H4 (cell line): Measurements from ENCODE around the gene ATG14. TPM values are rescaled to one million over a fixed set of nuclear protein-coding genes. Genes with fewer than 3 reads are reported as not detected.

Source experiments
- DNase-seq: peaks from one replicate; pipeline ENCODE4 v3.0.0-alpha.2; 2015; ENCODE audit warnings: low spot score
- total RNA-seq: library from RNA; depleted of rRNA; stranded (reverse); fragments of >200 nt; shearing (Covaris generic); gene quantifications from 2 replicates; pipeline ENCODE4 v1.2.3, GENCODE V29; 2014

ATG14 gene
- total RNA-seq, 1 experiment from 2014 or later = 6.4 TPM

GRCh38 chr14:55387121-55387520 lies 24.5 kb downstream of the ATG14 start:
- DNase-seq = no peak

- no peak for DNase-seq
Measured at GRCh38 chr14:55386037-55386808, 25.4 kb downstream of the ATG14 start.

- no peak for DNase-seq
Measured at GRCh38 chr14:55384536-55384935, 27.1 kb downstream of the ATG14 start.

DNA sequence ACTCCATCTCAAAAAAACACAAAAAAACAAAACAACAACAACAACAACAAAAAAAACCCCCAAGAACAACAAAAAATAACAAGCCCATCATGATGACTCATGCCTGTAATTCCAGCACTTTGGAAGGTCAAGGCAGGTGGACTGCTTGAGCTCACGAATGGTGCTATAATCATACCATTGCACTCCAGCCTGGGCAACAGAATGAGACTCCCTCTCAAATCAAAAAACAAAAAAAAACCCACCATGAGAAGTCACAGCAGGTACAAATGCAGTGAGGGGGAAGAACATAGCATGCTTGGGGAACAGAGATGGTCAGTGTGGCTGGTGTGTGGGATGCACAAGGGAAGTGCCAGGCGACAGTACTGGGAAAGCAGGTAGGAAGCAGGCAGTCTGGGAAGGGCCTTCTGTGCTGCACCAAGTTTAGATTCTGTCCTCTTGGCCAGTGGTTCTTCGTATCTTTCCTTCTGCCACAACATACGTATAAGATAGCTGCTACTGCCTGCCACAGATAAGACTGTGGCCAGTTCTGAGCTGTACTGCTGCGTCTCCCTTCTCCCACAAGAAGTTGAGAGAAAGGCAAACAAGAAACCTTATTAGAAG lies 28.0 kb downstream of the ATG14 start:
- DNase-seq = no peak

- peak; percentile 86 for DNase-seq
Measured at GRCh38 chr14:55383056-55383466, 28.6 kb downstream of the ATG14 start.

GRCh38 chr14:55382483-55382882 lies 29.1 kb downstream of the ATG14 start:
- DNase-seq = peak; percentile 19

- DNase-seq = no peak
Measured at GRCh38 chr14:55381561-55381960, 30.1 kb downstream of the ATG14 start.

DNA sequence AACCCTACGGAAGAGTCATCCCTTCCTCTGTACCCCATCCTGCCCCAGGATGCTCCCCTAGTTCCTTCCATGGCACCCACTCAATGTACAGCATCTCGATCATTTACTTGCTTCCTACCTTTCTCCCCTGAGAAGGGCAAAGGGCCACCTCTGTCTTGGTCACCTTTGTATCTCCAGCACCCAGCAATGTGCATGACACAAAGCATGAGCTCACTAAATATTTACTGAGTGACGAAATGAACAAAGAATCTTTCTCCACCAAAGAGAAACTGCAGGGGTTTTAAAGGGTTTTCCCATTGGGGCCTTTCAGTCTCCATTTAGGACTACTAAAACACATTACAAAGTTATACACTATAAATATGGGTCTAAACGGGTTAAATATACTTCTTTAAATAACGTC lies 30.6 kb downstream of the ATG14 start:
- no peak for DNase-seq

DNA sequence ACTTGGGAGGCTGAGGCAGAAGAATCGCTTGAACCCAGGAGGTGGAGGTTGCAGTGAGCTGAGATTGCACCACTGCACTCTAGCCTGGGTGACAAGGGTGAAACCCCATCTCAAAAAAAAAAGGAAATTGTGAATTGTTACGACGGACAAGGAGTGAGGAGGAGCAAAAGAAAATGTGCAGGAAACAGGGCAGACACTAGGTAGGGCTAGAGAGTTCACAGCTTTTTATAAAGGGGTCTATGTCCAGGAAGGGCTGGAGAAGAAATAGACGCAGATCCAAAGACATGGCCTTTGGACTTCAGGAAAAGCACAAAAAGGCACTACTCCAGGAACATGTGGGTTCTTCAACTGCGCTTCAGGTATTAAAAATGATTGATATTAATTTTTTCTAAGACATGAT lies 34.4 kb downstream of the ATG14 start:
- DNase-seq = no peak

DNA sequence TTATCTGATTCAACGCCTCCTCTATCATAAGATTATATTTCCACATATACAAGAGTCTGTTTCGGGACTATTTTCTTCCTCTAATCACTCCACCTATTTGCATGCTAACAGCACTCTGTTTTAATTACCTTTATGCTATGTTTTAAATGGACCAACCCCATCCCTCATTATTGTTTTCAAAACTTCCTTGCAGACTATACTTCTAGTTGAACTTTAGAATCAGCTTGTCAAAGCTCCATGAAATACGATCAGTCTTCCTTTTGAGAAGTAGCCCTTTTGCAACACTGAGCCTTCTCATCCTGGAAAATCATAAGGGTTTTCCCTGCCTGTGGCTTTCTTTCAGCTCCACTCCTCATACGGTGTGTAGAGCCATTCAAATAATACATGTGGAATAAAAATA lies 36.9 kb downstream of the ATG14 start:
- DNase-seq = no peak

DNA sequence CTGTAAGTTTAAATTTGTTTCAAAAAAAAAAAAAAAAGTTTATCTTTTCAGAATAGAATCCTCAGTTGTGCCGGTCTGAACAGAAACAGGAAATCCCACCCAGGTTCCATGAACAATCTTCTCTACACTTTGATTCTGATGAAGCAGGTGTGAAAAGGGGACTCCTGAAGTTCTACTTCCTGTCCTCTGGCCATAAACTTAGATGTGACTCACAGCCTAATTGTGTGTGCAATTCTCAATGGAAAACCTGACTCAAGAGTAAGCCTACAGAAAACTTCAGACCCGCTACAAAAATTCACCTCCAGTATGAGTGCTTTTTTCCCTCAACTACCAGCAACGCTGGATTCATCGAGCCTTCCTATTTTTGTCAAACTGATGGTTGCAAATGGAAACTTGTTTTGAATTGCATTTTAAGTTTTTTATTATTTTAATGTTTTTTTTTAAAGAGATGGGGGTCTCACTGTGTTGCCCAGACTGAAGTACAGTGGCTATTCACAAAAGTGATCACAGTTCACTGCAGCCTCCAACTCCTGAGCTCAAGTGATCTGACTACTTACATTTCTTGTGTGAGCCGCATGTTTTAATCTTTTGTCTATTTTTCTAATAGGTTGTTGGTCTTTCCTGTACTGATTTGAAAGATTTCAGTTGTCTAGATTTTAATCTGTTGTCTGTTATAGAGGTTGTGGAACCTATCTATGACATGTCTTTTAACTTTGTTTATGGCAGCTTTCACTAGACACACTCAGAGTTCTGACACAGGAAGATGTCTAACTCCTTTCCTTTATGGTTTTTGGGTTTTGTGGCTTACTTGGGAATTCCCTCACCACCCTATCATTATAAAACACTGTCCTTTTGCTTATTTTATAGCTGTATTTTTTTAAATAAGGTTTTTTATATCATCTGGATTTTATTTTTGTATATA lies 37.6 kb downstream of the ATG14 start:
- DNase-seq = peak; percentile 24

- DNase-seq = no peak
Measured at GRCh38 chr14:55372825-55373224, 38.8 kb downstream of the ATG14 start.

DNA sequence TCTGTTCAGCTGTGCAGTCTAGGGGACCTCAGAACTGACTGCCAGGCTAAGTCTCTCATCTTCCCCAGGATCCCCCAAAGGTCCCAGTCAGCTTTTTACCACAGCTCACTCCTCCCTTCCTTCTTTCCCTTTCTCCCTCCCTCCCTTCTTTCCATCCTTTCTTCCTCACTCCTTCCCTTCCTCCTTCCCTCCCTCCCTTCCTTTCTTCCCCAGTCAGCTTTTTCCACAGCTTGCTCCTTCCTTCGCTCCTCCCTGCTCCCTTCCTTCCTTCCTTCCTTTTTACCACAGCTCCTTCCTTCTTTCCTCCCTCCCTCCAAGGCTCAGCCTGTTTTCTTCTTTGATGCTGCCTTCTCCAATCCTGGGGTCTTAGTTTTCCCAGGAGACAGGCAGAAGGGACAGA lies 39.2 kb downstream of the ATG14 start:
- DNase-seq = no peak

DNA sequence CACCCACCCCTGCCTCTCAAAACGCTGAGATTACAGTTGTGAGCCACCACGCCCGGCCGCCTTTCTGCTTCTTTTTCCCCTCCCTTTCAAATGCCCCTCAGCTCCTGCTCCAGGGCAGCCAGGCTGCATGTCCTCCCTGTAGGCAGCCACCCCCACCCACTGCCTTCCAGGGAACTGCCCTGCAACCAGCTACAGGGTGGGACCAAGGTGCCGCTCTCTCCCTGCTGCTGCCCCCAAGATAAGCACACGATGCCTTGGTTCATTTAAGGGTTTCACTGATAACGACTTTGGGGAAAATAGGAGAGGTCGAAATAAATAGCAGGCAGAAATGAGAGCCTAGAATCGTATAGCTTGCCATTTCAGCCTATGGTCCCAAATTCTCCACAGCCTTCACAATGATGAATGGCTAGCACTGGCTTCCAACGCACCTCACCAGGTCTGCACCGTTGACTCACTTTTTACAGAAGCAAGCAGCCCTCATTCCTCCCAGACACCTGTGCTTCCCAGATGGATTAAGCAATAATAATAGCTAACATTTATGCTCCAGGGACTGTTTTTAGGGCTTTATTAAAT lies 40.7 kb downstream of the ATG14 start:
- DNase-seq = no peak

DNA sequence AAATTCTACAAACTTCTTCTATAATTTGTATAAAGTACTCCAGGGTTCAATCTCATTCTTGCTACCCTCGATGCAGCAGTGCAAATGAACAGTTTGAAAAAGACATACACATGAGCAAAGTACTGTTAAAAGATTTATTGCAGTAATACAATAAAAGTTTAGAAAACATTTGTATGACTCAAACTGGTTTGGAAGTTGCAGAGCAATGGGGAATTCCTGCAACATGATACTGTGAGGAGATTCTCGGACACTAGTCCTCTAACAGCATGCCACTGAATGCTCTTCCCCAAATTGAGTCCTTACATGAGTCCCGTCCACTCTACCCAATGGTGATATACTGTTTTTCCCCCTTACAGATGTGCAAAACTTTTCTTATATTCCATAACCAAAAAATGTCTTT lies 45.4 kb downstream of the ATG14 start:
- DNase-seq = no peak

GRCh38 chr14:55361190-55361589 lies 50.4 kb downstream of the ATG14 start:
- DNase-seq = no peak

- DNase-seq = no peak
Measured at GRCh38 chr14:55359307-55359706, 52.3 kb downstream of the ATG14 start.

DNA sequence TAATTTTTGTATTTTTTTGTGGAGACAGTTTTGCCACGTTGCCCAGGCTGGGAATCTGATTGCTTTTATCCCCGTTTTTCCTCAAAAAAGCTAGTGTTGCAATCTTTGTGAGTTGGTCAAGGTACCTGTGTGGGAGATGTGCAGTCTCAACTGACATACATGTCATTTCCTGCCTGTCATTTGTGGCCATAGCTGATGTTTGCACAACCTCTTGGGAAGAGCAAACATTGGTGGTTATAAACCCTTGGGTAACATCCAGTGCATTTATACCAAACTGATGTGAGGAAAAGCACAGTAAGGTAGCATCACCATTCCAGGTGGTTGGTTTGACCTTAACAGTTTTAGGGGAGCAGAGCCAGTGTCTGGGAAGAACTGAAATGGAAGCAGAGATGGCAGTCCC lies 54.7 kb downstream of the ATG14 start:
- no peak for DNase-seq

DNA sequence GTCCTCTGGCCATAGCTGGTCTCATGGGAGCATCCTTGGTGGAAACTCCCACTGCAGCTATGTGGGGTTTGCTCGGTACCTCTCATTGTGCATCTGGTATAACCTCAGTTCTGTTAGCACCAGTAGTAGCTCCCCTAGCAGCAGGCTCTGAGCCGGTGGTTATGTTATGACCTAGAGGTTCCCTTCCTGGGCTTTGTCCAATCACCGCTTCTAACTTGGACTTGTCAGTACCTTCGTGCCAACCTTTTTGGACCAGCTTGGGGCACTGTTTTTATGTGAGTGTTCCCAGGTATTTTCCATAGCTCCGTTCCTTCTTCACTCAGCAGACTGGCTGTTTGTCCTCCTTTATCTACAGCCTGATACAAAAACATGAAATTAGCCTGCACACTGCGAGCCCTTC lies 55.7 kb downstream of the ATG14 start:
- DNase-seq = no peak

DNA sequence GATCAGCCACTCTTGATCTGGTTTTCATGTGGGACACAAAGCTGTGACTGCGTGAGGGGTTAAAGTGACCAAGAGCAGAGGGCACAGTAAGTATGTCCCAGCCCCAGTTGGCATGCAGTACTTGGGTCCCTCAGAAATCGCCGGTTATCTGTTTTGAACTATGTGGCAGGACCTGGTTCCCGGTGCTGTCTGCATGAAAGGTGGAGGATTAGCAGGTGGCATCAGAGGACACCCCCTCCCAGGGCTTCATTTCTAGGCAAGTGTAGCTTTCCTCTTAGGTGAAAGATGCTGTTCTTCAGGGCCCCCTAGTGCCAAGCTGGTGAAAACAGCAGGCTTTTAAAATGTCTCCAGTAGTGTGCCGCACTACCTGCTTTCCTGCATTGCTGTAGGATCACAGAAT lies 57.1 kb downstream of the ATG14 start:
- DNase-seq = peak; percentile 28

DNA sequence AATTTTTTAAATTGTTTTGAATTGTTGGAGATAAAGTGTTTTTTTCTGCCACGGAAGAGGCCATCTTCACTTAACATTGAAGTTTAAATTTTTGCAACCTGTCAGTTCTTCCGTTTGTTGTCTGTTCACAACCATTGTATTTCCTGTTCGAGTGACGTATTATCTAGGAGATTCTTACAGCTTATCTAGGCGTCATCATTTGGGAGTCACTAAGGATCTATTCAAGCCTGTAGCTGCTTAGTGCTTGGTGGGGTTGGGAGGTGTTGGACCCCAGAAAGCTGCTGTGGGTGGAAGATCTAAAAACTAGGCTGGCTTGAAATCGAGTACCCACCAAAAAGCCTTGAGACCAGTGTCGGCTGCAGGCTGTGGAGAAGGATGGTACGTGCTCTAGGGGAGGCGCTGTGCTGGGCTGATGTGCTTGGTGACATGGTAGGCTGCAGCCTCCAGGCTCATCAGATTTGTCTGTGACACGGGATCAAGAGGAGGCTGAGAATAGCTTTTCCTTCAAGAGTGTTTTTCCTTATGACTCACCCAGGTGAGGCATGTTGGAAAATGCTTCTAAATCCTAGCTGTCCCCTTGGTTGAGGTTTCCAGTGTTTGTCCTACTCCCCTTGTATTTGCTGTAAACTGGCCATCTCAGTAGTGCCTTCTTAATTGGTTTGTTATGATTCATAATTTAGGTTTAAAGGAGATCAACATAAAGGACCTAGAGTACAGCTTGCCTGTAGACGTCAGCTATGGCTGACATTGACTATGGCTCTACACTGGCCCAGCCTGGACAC lies 57.8 kb downstream of the ATG14 start:
- no peak for DNase-seq
